K562 (cell line): Measurements from ENCODE around the gene CD14. TPM values are rescaled to one million over a fixed set of nuclear protein-coding genes. Genes with fewer than 3 reads are reported as not detected.

ENCODE experiments used
- ATF4 ChIP-seq: fragments of 450-650 bp; formaldehyde crosslinking; IDR thresholded peaks from 2 replicates; pipeline ENCODE4 v1.4.0; 2022; ENCODE audit warnings: mild to moderate bottlenecking, moderate library complexity
- CEBPB ChIP-seq: fragments of 450-650 bp; IDR thresholded peaks from 2 replicates; pipeline ENCODE4 v1.6.1; 2016; ENCODE audit warnings: missing genetic modification characterization, missing compliant biosample characterization
- CREM ChIP-seq: IDR thresholded peaks from 2 replicates; pipeline ENCODE4 v1.6.1; 2014; ENCODE audit warnings: antibody characterized with exemption, low read depth
- CTCF ChIP-seq, 3 experiments: IDR thresholded peaks in 2 of 3; conservative IDR thresholded peaks in 1 of 3; 2 replicates each; pipeline ENCODE4 v1.5.1; 2011 to 2012; ENCODE audit warnings: low read length in 3 of 3, mild to moderate bottlenecking in 3 of 3, control low read depth in 2 of 3, improper control_type of control experiment in 1 of 3, inconsistent platforms in 1 of 3, low read depth in 1 of 3, mixed read lengths in 1 of 3, moderate library complexity in 1 of 3; ENCODE audit not compliant: insufficient read depth in 2 of 3
- DPF2 ChIP-seq: fragments of 450-650 bp; IDR thresholded peaks from 2 replicates; pipeline ENCODE4 v1.6.1; 2016
- FOS ChIP-seq: IDR thresholded peaks from 3 replicates; pipeline ENCODE4 v1.6.1; 2011; ENCODE audit not compliant: insufficient read length; ENCODE audit errors: extremely low read depth
- HOMEZ ChIP-seq: fragments of 250-450 bp; sonication (Bioruptor Pico); IDR thresholded peaks from 2 replicates; pipeline ENCODE4 v1.4.0; 2020; ENCODE audit warnings: mild to moderate bottlenecking, moderate library complexity
- KDM1A ChIP-seq, 2 experiments: fragments of 450-650 bp; IDR thresholded peaks; 2 replicates each; pipeline ENCODE4 v1.6.1; 2016; ENCODE audit warnings: mild to moderate bottlenecking in 2 of 2
- KLF16 ChIP-seq: IDR thresholded peaks from 2 replicates; pipeline ENCODE4 v1.6.1; 2016; ENCODE audit warnings: antibody characterized with exemption
- LEF1 ChIP-seq: fragments of 450-650 bp; IDR thresholded peaks from 2 replicates; pipeline ENCODE4 v1.6.1; 2016; ENCODE audit warnings: mild to moderate bottlenecking
- MEF2D ChIP-seq: conservative IDR thresholded peaks from 2 replicates; pipeline ENCODE4 v1.6.1; 2016; ENCODE audit warnings: low read depth, missing genetic modification characterization, missing compliant biosample characterization
- MYNN ChIP-seq, 2 experiments: sonication (generic); formaldehyde crosslinking in 1 of 2; IDR thresholded peaks; 2 replicates each; pipeline versions ENCODE4 v1.5.0 to v1.6.1; 2016 to 2020; ENCODE audit warnings: antibody characterized with exemption in 1 of 2, missing genetic modification reagents in 1 of 2
- NFIC ChIP-seq: fragments of 450-650 bp; IDR thresholded peaks from 2 replicates; pipeline ENCODE4 v1.6.1; 2017; ENCODE audit warnings: mild to moderate bottlenecking, inconsistent platforms
- NFIX ChIP-seq: fragments of 250-450 bp; sonication (Bioruptor Pico); IDR thresholded peaks from 2 replicates; pipeline ENCODE4 v1.4.0; 2020; ENCODE audit warnings: low read depth, mild to moderate bottlenecking, moderate library complexity
- NFXL1 ChIP-seq: fragments of 450-650 bp; formaldehyde crosslinking; IDR thresholded peaks from 2 replicates; pipeline ENCODE4 v1.4.0; 2021; ENCODE audit warnings: mild to moderate bottlenecking
- NR2F6 ChIP-seq: fragments of 450-650 bp; formaldehyde crosslinking; IDR thresholded peaks from 2 replicates; pipeline ENCODE4 v1.4.0; 2020; ENCODE audit warnings: mild to moderate bottlenecking
- PURB ChIP-seq: sonication (generic); formaldehyde crosslinking; IDR thresholded peaks from 2 replicates; pipeline ENCODE4 v1.9.0; 2021; ENCODE audit warnings: low read depth, mild to moderate bottlenecking, missing genetic modification reagents
- RBM22 ChIP-seq: fragments of 200-400 bp; formaldehyde crosslinking; IDR thresholded peaks from 2 replicates; pipeline ENCODE4 v1.6.1; 2018; ENCODE audit warnings: low read length, low read depth; ENCODE audit not compliant: poor library complexity, severe bottlenecking
- STAG1 ChIP-seq: sonication (generic); formaldehyde crosslinking; IDR thresholded peaks from 2 replicates; pipeline ENCODE4 v1.5.0; 2020; ENCODE audit warnings: missing genetic modification reagents, borderline replicate concordance
- TAF9B ChIP-seq: fragments of 450-650 bp; IDR thresholded peaks from 2 replicates; pipeline ENCODE4 v1.6.1; 2018; ENCODE audit warnings: mild to moderate bottlenecking; ENCODE audit not compliant: partially characterized antibody
- TBL1XR1 ChIP-seq, 2 experiments: IDR thresholded peaks; 2 replicates each; pipeline ENCODE4 v1.6.1; 2012; ENCODE audit warnings: improper control_type of control experiment in 2 of 2, low read length in 2 of 2, mild to moderate bottlenecking in 1 of 2
- TFAP4 ChIP-seq: sonication (generic); formaldehyde crosslinking; IDR thresholded peaks from 2 replicates; pipeline ENCODE4 v1.8.0; 2022; ENCODE audit warnings: missing genetic modification reagents, mild to moderate bottlenecking, moderate library complexity, borderline replicate concordance
- ZNF280B ChIP-seq: fragments of 250-450 bp; sonication (Bioruptor Pico); IDR thresholded peaks from 2 replicates; pipeline ENCODE4 v1.5.1; 2021; ENCODE audit warnings: mild to moderate bottlenecking
- polyA plus RNA-seq, 8 experiments: library from polyadenylated mRNA; depleted of rRNA in 4 of 8; stranded (reverse) in 5 of 8; unstranded in 3 of 8; fragments of >200 nt; fragmentation: Nextera tagmentation in 2 of 8; fragmentation: Illumina TruSeq in 1 of 8; extraction: Ambion mirVana in 2 of 8; extraction: Trizol in 1 of 8; gene quantifications; 2 replicates each; pipeline versions ENCODE4 v1.2.1 to v1.2.3, GENCODE V29; 2011 to 2014; ENCODE audit warnings: inconsistent platforms in 1 of 8, missing spikeins in 1 of 8
- total RNA-seq, 7 experiments: library from RNA; depleted of rRNA in 6 of 7; stranded (reverse); fragments of >200 nt in 6 of 7; fragmentation: Illumina TruSeq in 2 of 7; extraction: Trizol in 2 of 7; gene quantifications; 2 replicates each; pipeline versions ENCODE4 v1.2.1 to v1.2.3, GENCODE V29; 2011 to 2021; ENCODE audit warnings: low replicate concordance in 1 of 7

Gene CD14
- total and polyA plus RNA-seq, 9 of the 15 experiments (the other 6 are each of a cell fraction or from before 2014, with no cell fraction given), result 0.07 to 0.47 (median 0.14) TPM; not detected in 2

GRCh38 chr5:140678993-140679392 is 46.0 kb upstream of the CD14 start (continued):
- TF ChIP-seq HOMEZ (no peak), ZNF280B (CRISPR knock-in tag) (no peak), DPF2 (peak; percentile 71), CREM (peak; percentile 15; the same call in 1 of the 2 replicates), KLF16 (peak; percentile 49; the same call in 1 of the 2 replicates), PURB (CRISPR knock-in tag) (no peak), CTCF (IDR thresholded peaks at IDR 0.05 in 2 of 3, conservative IDR thresholded peaks at IDR 0.05 in 1 of 3; ENCODE audit: insufficient read depth in 2 of 3, low read depth in 1 of 3, low read length in 3 of 3) (no peak), ATF4 (CRISPR knock-in tag) (no peak), RBM22 (no peak), MEF2D (tag) (no peak), NFXL1 (CRISPR knock-in tag) (no peak), NFIX (CRISPR knock-in tag) (no peak), TBL1XR1 (IDR thresholded peaks at IDR 0.05; ENCODE audit: low read length in 2 of 2) (0 out of 4 replicates have a peak, but pooled peaks of 1 of the 2 experiments have one; percentile 27), LEF1 (peak; percentile 32; the same call in 1 of the 2 replicates), NFIC (peak; percentile 49), FOS (no peak), NR2F6 (CRISPR knock-in tag) (no peak), TAF9B (peak; percentile 76), STAG1 (CRISPR knock-in tag) (no peak), TFAP4 (CRISPR knock-in tag) (peak; percentile 79), MYNN (IDR thresholded peaks at IDR 0.05) (peak; percentile 61; the same call in 1 of the 2 replicates), MYNN (CRISPR knock-in tag; IDR thresholded peaks at IDR 0.05) (no peak), CEBPB (peak; percentile 55), KDM1A (IDR thresholded peaks at IDR 0.05) (0 out of 4 replicates have a peak, but pooled peaks of 1 of the 2 experiments have one; percentile 13)
